ENCODE measurements around the gene ASB18. TPM values are rescaled to one million over a fixed set of nuclear protein-coding genes. Genes with fewer than 3 reads are reported as not detected.
A peak's percentile ranks its signal among the peaks of the same experiment; 100 is the strongest.

Gene ASB18
- polyA plus RNA-seq, 4 donors = 0.09 TPM; not detected in 3

DNA sequence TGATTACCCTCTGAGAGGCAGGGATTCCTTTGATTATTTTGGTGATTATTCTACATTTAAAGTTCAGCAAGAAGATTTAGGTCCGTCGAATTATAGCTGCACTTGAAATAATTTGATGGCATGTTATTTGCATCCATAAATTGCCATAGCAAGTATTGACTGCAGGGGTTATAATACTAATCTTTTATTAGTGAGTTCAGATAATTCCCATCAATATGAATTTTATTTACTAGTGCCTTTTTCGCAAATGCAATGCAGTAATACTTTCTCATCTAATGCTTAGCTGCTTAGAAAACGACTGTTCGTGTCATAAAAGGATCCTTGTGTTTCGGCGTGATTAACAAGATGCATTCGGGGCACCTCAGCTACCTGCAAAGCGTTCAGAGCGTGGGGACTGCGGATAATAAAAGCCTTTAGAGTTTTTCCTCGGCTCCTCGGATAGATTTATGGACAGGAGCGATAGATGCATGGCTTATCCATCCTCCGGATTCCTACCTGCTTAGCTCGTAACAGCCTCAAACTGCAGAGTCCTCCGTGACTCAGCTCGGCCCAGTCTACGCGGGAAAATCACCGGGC, 93.5 kb downstream of the ASB18 start:
- no peak for DNase-seq
- Histone ChIP-seq H3K4me1 (ENCODE audit: control insufficient read depth in 3 of 3, insufficient read depth in 2 of 3, low read depth in 1 of 3, low read length in 2 of 3) (peaks cover 2 to 27% (median 3%) of the 10 kb centered on the region in 3 donors), H3K36me3 (ENCODE audit: control insufficient read depth in 3 of 3, insufficient read depth in 2 of 3, low read depth in 1 of 3, low read length in 3 of 3) (no peaks in the 10 kb centered on the region), H3K27me3 (ENCODE audit: control insufficient read depth in 3 of 3, insufficient read depth in 3 of 3, low read length in 3 of 3) (peaks cover 33 to 97% (median 73%) of the 10 kb centered on the region in 3 donors), H3K9me3 (ENCODE audit: control insufficient read depth in 2 of 2, insufficient read depth in 1 of 2, low read depth in 1 of 2, low read length in 1 of 2) (peaks cover 0 to 10% of the 10 kb centered on the region in 2 donors), H3K27ac (ENCODE audit: low read depth in 1 of 3, low read length in 2 of 3) (no peak overlapping the region), H3K4me3 (ENCODE audit: low read depth in 1 of 3, low read length in 3 of 3) (no peak overlapping the region)
- WGBS, 3 donors = 13 to 15% (median 14%) methylated on average over 21 of the region's 21 CpGs
- no peak for FAIRE-seq

DNA sequence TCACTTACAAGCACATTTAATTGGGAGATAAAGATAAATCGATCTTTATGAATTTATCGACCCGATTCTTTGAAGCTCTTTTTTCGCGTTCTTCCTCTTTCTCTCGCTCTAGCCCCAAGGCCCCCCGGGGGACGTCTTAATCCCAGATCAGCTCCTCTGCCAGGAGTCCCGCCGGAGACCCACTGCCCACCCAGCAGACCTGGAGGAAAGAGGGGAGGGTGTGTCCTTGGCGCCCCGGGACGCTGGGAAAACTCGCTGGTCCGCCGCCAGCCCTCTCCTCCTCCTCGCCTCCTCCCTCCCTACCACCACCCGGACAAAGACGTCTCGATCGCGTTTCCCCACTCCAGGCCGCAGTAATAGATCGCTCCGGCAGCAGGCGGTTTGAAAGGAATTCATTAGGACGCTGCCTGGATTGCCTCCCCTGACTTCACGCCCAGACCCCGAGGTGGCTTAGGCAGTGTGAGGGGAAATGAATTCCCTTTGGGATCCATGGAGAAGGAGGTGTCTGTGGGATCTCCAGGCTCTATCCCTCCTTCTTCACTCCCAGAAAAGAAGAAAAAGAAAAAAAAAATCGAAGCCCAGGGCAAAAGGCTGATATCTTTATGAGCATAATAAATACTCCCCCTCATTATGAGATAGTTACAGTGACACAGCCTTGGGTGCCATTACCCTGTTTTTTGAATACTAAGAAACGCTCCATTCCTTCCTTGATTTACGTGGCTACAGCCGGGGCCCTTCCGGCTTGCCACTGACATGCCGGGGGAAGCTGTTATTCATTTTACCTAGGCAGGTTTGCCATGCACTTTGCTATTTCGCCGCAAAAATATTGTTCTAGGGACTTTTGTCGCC, 94.2 kb downstream of the ASB18 start:
- Histone ChIP-seq H3K4me3 (ENCODE audit: low read depth in 1 of 3, low read length in 3 of 3) (no peak overlapping the region), H3K9me3 (ENCODE audit: control insufficient read depth in 2 of 2, insufficient read depth in 1 of 2, low read depth in 1 of 2, low read length in 1 of 2) (peaks cover 0 to 10% of the 10 kb centered on the region in 2 donors), H3K4me1 (ENCODE audit: control insufficient read depth in 3 of 3, insufficient read depth in 2 of 3, low read depth in 1 of 3, low read length in 2 of 3) (peaks cover 2 to 27% (median 3%) of the 10 kb centered on the region in 3 donors), H3K27me3 (ENCODE audit: control insufficient read depth in 3 of 3, insufficient read depth in 3 of 3, low read length in 3 of 3) (peaks cover 33 to 97% (median 76%) of the 10 kb centered on the region in 3 donors), H3K36me3 (ENCODE audit: control insufficient read depth in 3 of 3, insufficient read depth in 2 of 3, low read depth in 1 of 3, low read length in 3 of 3) (no peaks in the 10 kb centered on the region), H3K27ac (ENCODE audit: low read depth in 1 of 3, low read length in 2 of 3) (no peak overlapping the region)
- FAIRE-seq = no peak
- 7 to 12% (median 11%) methylated on average over 30 to 38 of the region's 38 CpGs for WGBS, 3 donors
- DNase-seq = no peak

DNA sequence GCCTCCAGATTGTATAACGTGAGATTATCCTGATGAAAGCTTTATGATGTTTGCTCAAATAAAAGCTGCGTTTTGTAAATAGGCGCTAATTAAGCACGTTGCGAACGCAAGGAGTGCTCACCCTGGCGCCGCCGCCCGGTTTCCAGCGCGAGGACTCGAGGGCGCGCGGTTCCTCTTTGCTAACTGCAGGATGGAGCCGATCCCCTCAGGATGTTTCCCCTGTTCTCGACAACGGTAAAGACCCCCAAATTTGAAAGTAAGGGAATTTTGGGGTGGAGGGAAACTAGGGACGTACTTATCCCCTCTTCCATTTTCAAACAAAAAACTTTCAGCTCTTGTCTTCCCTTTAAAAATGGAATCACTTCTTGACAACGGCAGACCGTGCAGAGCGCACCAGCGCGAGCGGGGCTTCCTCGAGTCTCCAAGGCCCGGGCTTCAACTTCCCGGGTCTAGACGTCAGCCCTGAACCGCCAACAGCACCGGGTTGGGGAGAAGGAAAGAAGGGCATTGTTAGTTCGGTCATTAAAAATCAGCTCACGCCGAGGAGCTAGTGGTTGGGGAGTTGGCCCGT, 95.0 kb downstream of the ASB18 start:
- Histone ChIP-seq H3K4me3 (ENCODE audit: low read depth in 1 of 3, low read length in 3 of 3) (no peak overlapping the region), H3K4me1 (ENCODE audit: control insufficient read depth in 3 of 3, insufficient read depth in 2 of 3, low read depth in 1 of 3, low read length in 2 of 3) (peaks cover 2 to 23% (median 3%) of the 10 kb centered on the region in 3 donors), H3K27me3 (ENCODE audit: control insufficient read depth in 3 of 3, insufficient read depth in 3 of 3, low read length in 3 of 3) (peaks cover 36 to 97% (median 78%) of the 10 kb centered on the region in 3 donors), H3K27ac (ENCODE audit: low read depth in 1 of 3, low read length in 2 of 3) (no peak overlapping the region), H3K9me3 (ENCODE audit: control insufficient read depth in 2 of 2, insufficient read depth in 1 of 2, low read depth in 1 of 2, low read length in 1 of 2) (peaks cover 0 to 10% of the 10 kb centered on the region in 2 donors), H3K36me3 (ENCODE audit: control insufficient read depth in 3 of 3, insufficient read depth in 2 of 3, low read depth in 1 of 3, low read length in 3 of 3) (no peaks in the 10 kb centered on the region)
- WGBS, 3 donors = 7 to 10% (median 8%) methylated on average over 36 of the region's 36 CpGs
- DNase-seq (peak in 1 of 2 donors; percentile 34), FAIRE-seq (no peak)

- H3K9me3 ChIP-seq (ENCODE audit: control insufficient read depth in 2 of 2, insufficient read depth in 1 of 2, low read depth in 1 of 2, low read length in 1 of 2) = peaks cover 0 to 7% of the 10 kb centered on the region in 2 donors
- no peaks in the 10 kb centered on the region for H3K36me3 ChIP-seq (ENCODE audit: control insufficient read depth in 3 of 3, insufficient read depth in 2 of 3, low read depth in 1 of 3, low read length in 3 of 3)
- H3K4me3 ChIP-seq (ENCODE audit: low read depth in 1 of 3, low read length in 3 of 3) = peak within 1 kb of the TSS in 1 of 3 donors; percentile 33
- FAIRE-seq (no peak), DNase-seq (peak; percentile 40 to 72)
- peaks cover 2 to 20% (median 3%) of the 10 kb centered on the region in 3 donors for H3K4me1 ChIP-seq (ENCODE audit: control insufficient read depth in 3 of 3, insufficient read depth in 2 of 3, low read depth in 1 of 3, low read length in 2 of 3)
- peaks cover 37 to 96% (median 75%) of the 10 kb centered on the region in 3 donors for H3K27me3 ChIP-seq (ENCODE audit: control insufficient read depth in 3 of 3, insufficient read depth in 3 of 3, low read length in 3 of 3)
- H3K27ac ChIP-seq (ENCODE audit: low read depth in 1 of 3, low read length in 2 of 3) = no peak within 1 kb of the TSS
- 6 to 9% (median 6%) methylated on average over 76 to 105 of the region's 105 CpGs for WGBS, 3 donors
Measured at GRCh38 chr2:236168110-236169080, 95.8 kb downstream of the ASB18 start, which contains the start of gene GBX2. Gene GBX2 (minus strand): TSS chr2:236168386. CDS start chr2:236167971, 415 bp downstream.

GRCh38 chr2:236167297-236168109, 96.7 kb downstream of the ASB18 start:
- FAIRE-seq (no peak), DNase-seq (peak; percentile 19 to 72)
- Histone ChIP-seq H3K4me3 (ENCODE audit: low read depth in 1 of 3, low read length in 3 of 3) (peak overlapping the region in 1 of 3 donors; percentile 33), H3K27ac (ENCODE audit: low read depth in 1 of 3, low read length in 2 of 3) (no peak overlapping the region), H3K4me1 (ENCODE audit: control insufficient read depth in 3 of 3, insufficient read depth in 2 of 3, low read depth in 1 of 3, low read length in 2 of 3) (peaks cover 2 to 20% (median 3%) of the 10 kb centered on the region in 3 donors), H3K9me3 (ENCODE audit: control insufficient read depth in 2 of 2, insufficient read depth in 1 of 2, low read depth in 1 of 2, low read length in 1 of 2) (peaks cover 0 to 10% of the 10 kb centered on the region in 2 donors), H3K27me3 (ENCODE audit: control insufficient read depth in 3 of 3, insufficient read depth in 3 of 3, low read length in 3 of 3) (peaks cover 32 to 96% (median 69%) of the 10 kb centered on the region in 3 donors), H3K36me3 (ENCODE audit: control insufficient read depth in 3 of 3, insufficient read depth in 2 of 3, low read depth in 1 of 3, low read length in 3 of 3) (no peaks in the 10 kb centered on the region)
- 2 to 7% (median 2%) methylated on average over 72 to 112 of the region's 112 CpGs for WGBS, 3 donors

GRCh38 chr2:236166796-236167296, 97.4 kb downstream of the ASB18 start:
- Histone ChIP-seq H3K27ac (ENCODE audit: low read depth in 1 of 3, low read length in 2 of 3) (no peak overlapping the region), H3K9me3 (ENCODE audit: control insufficient read depth in 2 of 2, insufficient read depth in 1 of 2, low read depth in 1 of 2, low read length in 1 of 2) (peaks cover 0 to 10% of the 10 kb centered on the region in 2 donors), H3K4me3 (ENCODE audit: low read depth in 1 of 3, low read length in 3 of 3) (peak overlapping the region in 1 of 3 donors; percentile 35), H3K36me3 (ENCODE audit: control insufficient read depth in 3 of 3, insufficient read depth in 2 of 3, low read depth in 1 of 3, low read length in 3 of 3) (no peaks in the 10 kb centered on the region), H3K4me1 (ENCODE audit: control insufficient read depth in 3 of 3, insufficient read depth in 2 of 3, low read depth in 1 of 3, low read length in 2 of 3) (peaks cover 2 to 20% (median 3%) of the 10 kb centered on the region in 3 donors), H3K27me3 (ENCODE audit: control insufficient read depth in 3 of 3, insufficient read depth in 3 of 3, low read length in 3 of 3) (peaks cover 38 to 96% (median 70%) of the 10 kb centered on the region in 3 donors)
- no peak for DNase-seq
- WGBS, 3 donors = 4 to 6% (median 6%) methylated on average over 26 to 29 of the region's 29 CpGs
- no peak for FAIRE-seq

All from small intestine (tissue), 7 donors.